Cerebellar nuclear complex (tissue), 1 donor: ENCODE data around the gene RAET1L.
"Not testable (repeated sequence)": the region's sequence is repeated elsewhere in the genome, so short reads cannot be mapped to it uniquely, and the experiment has no call there.

Experiments used
- DNase-seq, 2 experiments: peaks; one replicate each; lab custom pipeline; 2025; lab: John Stamatoyannopoulos, UW

The RAET1L gene

GRCh38 chr6:150016324-150017185 lies 8.8 kb downstream of the RAET1L start:
- DNase-seq, result peak in 1 of 2 experiments; percentile 26

- not testable (repeated sequence) for DNase-seq
Observed at GRCh38 chr6:150015281-150016001, 9.9 kb downstream of the RAET1L start.

GRCh38 chr6:150014623-150015280 lies 10.6 kb downstream of the RAET1L start:
- DNase-seq, result not testable (repeated sequence)

GRCh38 chr6:150013785-150014622 lies 11.3 kb downstream of the RAET1L start:
- not testable (repeated sequence) for DNase-seq

- not testable (repeated sequence) for DNase-seq
Observed at GRCh38 chr6:150012846-150013784, 12.2 kb downstream of the RAET1L start.

GRCh38 chr6:150008588-150008987 lies 16.7 kb downstream of the RAET1L start:
- no peak for DNase-seq

GRCh38 chr6:150006961-150007464 lies 18.3 kb downstream of the RAET1L start:
- DNase-seq, result no peak

GRCh38 chr6:150005761-150006651 lies 19.3 kb downstream of the RAET1L start:
- no peak for DNase-seq

GRCh38 chr6:150004783-150005717 lies 20.3 kb downstream of the RAET1L start:
- no peak for DNase-seq

- DNase-seq, result no peak
Observed at GRCh38 chr6:150004101-150004782, 21.1 kb downstream of the RAET1L start.

GRCh38 chr6:150003599-150003998 lies 21.7 kb downstream of the RAET1L start:
- not testable (repeated sequence) for DNase-seq

GRCh38 chr6:150002710-150003109 lies 22.6 kb downstream of the RAET1L start:
- no peak for DNase-seq

GRCh38 chr6:150001295-150002008 lies 23.9 kb downstream of the RAET1L start:
- no peak for DNase-seq

- DNase-seq, result no peak
Observed at GRCh38 chr6:149999636-150000035, 25.7 kb downstream of the RAET1L start.

- no peak for DNase-seq
Observed at GRCh38 chr6:149995971-149996370, 29.4 kb downstream of the RAET1L start.

GRCh38 chr6:149995235-149995750 lies 30.0 kb downstream of the RAET1L start:
- no peak for DNase-seq

GRCh38 chr6:149991838-149992237 lies 33.5 kb downstream of the RAET1L start:
- DNase-seq, result no peak
